GM06990 (cell line): ENCODE data around the gene CLPTM1L.

Experiments
- DNase-seq: peaks from one replicate; pipeline ENCODE4 v3.0.0-alpha.2; 2011; ENCODE audit not compliant: insufficient read length; ENCODE audit errors: extremely low read depth
- H3K27me3 ChIP-seq: replicated peaks from 2 replicates; pipeline ENCODE4 v1.6.0; 2011; ENCODE audit warnings: low read length; ENCODE audit not compliant: control insufficient read depth, insufficient read depth
- H3K36me3 ChIP-seq: 2 replicates; pipeline ENCODE4 v1.5.1; 2011; ENCODE audit warnings: low read length; ENCODE audit not compliant: control insufficient read depth, insufficient read depth
- H3K4me3 ChIP-seq: replicated peaks from 2 replicates; pipeline ENCODE4 v1.5.1; 2011; ENCODE audit warnings: low read depth, mild to moderate bottlenecking, control low read depth, low read length
- TF ChIP-seq, protein P1 (sequence below): IDR thresholded peaks from 2 replicates; pipeline ENCODE4 v1.5.1; 2011; ENCODE audit warnings: low read length, control low read depth, mild to moderate bottlenecking, inconsistent platforms; ENCODE audit not compliant: insufficient read depth, poor library complexity, severe bottlenecking

The CLPTM1L gene

GRCh38 chr5:1325870-1326531 lies 18.9 kb downstream of the CLPTM1L start:
- H3K36me3 ChIP-seq, result peaks cover 40% of the 10 kb centered on the region
- DNase-seq, result no peak
- no peak overlapping the region for H3K4me3 ChIP-seq
- H3K27me3 ChIP-seq, result no peaks in the 10 kb centered on the region
- TF ChIP-seq, protein P1, sequence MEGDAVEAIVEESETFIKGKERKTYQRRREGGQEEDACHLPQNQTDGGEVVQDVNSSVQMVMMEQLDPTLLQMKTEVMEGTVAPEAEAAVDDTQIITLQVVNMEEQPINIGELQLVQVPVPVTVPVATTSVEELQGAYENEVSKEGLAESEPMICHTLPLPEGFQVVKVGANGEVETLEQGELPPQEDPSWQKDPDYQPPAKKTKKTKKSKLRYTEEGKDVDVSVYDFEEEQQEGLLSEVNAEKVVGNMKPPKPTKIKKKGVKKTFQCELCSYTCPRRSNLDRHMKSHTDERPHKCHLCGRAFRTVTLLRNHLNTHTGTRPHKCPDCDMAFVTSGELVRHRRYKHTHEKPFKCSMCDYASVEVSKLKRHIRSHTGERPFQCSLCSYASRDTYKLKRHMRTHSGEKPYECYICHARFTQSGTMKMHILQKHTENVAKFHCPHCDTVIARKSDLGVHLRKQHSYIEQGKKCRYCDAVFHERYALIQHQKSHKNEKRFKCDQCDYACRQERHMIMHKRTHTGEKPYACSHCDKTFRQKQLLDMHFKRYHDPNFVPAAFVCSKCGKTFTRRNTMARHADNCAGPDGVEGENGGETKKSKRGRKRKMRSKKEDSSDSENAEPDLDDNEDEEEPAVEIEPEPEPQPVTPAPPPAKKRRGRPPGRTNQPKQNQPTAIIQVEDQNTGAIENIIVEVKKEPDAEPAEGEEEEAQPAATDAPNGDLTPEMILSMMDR, result no peak

DNA sequence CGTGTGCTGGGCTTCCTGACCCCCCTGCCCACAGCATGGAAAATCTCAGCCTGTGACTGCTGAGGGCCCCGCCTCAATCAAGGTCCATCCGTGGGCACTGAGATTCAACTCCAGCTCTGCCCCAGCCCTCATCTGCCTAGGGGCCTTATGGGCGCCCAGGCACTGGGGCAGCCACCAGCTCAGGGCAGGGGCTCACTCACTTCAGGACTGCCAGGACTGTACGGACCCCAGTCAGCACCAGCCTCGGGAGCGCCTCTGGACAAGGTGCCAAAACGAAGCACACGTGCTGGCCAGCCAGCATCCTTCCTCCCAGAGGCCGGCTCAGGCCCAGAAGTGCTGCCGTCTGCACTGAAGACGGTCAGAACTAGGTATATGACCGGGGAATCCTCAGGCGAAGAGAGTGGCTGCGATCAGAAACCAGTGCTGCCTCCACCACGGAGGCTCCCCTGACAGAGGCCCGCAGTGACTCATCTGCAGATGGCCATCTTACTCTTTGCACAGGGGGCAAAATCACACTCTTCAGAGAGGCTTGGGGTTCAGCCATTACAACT lies 19.6 kb downstream of the CLPTM1L start:
- DNase-seq, result no peak

DNA sequence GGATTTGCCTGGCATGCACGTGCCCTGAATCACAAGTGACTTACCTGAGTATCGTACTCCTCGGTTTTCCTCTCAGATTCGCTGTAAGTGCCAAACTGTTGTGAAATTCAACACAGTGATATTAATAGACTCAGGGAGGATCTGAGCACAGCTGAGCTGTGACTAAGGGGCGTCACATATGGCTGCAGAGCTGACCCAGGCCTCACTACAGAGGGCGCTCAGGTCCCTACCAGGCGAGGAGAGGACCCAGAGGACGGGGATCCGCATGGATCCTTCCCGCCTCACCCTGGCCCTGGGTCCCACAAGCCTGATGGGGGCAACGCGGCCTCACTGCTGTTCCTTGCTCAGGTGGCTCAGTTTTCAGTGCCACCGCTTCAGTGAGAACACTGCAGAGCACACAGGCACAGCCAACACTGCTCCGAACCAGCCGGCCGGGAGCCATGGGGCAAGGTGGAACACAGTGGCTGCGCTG lies 20.1 kb downstream of the CLPTM1L start:
- no peak overlapping the region for H3K4me3 ChIP-seq
- peaks cover 38% of the 10 kb centered on the region for H3K36me3 ChIP-seq
- H3K27me3 ChIP-seq, result no peaks in the 10 kb centered on the region
- TF ChIP-seq, protein P1, result no peak
- no peak for DNase-seq

More for the DNA sequence above, 19.6 kb downstream of the CLPTM1L start:
- Histone ChIP-seq H3K27me3 (no peaks in the 10 kb centered on the region), H3K4me3 (no peak overlapping the region), H3K36me3 (peaks cover 39% of the 10 kb centered on the region)
- TF ChIP-seq, protein P1, result no peak

GRCh38 chr5:1324301-1324700 lies 20.6 kb downstream of the CLPTM1L start:
- Histone ChIP-seq H3K27me3 (no peaks in the 10 kb centered on the region), H3K36me3 (peaks cover 42% of the 10 kb centered on the region), H3K4me3 (no peak overlapping the region)
- TF ChIP-seq, protein P1, result no peak
- peak; percentile 9 for DNase-seq

GRCh38 chr5:1323803-1324173 lies 21.1 kb downstream of the CLPTM1L start:
- TF ChIP-seq, protein P1, result no peak
- peaks cover 40% of the 10 kb centered on the region for H3K36me3 ChIP-seq
- no peak for DNase-seq
- no peak overlapping the region for H3K4me3 ChIP-seq
- H3K27me3 ChIP-seq, result no peaks in the 10 kb centered on the region
